COLO829 (cell line): ENCODE results near the gene ZBTB34.

Experiments
- DNase-seq: peaks from one replicate; pipeline ENCODE4 v3.0.0; 2012; ENCODE audit warnings: low spot score

Gene ZBTB34

DNA sequence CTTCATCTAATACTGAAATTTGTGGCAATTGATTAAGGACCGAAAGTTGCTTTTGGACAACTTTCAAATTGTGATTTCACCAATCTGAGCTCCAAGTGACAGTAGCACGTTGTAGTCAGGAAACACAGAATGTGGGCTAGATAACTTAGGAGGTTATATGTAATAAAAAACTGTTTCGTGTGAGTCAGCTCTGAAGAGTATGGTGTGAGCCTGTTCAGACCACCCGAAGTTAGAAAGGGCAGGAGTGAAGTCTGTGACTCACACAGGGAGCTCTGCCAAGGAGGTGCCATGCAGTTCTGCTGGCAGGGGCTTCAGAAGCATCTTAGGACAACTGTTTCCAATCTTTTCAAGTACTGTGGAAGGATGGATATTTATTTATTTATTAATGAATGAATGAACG is 16.4 kb upstream of the ZBTB34 start:
- DNase-seq, result peak; percentile 77

DNA sequence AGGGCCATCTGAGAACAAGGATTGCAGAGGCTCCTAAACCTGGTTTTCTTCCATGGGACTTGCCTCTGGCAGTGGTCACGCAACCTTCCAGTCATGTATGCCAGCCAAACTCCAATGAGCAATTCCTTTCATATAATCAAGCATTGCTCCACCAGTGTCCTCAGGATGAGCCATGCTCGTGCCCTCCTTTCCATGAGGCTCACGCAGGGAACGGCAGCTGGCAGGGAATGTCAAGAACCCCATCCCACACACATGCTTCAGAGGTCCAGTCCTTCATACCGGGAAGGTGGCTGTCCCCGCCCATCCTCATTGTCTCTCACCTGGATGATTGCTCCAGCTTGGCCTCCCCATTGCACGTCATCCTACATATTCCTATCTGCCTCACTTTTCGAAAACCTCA is 13.4 kb upstream of the ZBTB34 start:
- DNase-seq, result no peak

DNA sequence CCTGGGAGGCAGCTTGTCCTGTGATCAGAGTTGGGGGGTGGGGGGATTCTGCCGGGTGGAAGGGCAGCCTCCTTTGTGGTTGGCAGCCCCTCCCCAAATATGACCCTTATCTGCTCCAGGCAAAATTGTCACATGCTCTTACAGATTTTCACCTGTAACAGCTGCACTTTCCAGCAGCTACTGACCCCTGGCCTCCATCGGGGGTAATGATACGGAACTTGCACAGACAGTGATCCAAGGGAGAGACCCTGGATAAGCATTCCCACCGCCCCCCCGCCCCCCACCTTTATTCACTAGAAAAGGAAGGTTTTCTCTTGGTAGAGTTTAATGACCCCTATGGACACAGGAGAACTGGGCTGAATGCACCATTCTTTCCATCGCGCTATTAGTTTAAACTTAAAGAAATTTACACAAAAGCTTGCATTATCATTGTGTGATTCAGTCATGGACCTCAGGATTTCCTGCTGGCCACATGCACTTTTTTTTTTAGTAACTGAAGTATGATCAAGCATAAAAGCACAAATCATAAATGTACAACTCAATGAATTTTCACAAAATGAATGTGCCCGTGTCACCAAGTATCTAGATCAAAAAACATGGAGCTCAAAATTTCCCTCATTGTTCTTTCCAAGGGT is 10.7 kb upstream of the ZBTB34 start:
- DNase-seq, result peak; percentile 59

DNA sequence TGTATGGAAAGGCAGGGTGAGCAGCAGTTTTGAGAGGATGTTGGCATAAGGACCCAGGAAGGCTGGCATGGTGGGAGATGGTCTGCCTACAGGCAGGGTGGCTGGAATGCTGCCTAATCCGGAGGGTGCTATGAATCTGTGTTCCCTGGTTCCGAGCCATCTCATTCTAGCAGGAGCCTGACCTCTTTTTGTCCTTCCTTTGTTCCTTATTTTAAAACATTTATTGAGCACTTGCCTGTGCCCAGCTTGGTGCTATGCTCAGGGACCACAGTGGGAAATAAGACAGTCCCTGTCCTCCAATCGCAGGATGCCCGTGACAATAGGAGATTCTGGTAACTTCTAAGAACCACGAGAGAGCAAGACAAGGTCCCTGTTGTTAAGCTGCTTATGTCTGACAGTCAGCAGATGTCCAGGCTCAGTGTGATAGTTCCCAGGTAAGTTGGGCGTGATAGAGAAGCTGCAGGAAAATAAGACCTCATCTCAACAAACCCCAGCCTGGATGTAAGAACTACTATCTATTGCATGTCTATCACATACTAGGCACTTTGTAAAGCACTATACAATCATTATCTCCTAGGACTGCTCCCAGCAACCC is 9.1 kb upstream of the ZBTB34 start:
- no peak for DNase-seq

DNA sequence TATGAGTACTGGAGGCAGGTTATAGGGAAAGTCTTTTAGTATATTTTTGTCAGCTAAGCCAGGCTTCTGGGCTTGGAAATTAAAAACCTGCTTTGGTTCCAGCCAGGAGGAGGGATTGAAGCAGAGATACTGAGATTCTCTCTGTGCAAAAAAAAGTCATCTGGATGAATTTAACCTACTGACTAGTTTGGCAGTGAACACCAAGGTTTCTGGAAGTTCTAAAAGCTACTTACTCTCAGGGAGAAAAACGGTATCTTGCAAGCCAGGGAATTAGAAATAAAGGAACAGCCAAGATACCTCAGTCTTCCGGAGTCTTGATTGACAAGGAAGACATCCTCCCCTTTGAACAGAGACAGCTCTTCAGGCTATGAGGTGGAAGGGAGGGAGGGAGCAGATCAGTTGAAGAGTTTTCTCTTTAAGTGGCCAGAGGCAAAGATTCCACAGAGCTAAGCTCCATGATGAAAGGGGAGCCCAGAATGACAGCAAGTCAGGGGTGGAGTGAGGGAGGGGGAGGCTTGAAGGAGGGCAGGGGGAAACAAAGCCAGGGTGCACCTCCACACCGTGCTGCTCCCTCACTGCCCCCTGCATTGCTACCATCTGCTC is 8.3 kb upstream of the ZBTB34 start:
- DNase-seq, result peak; percentile 73

DNA sequence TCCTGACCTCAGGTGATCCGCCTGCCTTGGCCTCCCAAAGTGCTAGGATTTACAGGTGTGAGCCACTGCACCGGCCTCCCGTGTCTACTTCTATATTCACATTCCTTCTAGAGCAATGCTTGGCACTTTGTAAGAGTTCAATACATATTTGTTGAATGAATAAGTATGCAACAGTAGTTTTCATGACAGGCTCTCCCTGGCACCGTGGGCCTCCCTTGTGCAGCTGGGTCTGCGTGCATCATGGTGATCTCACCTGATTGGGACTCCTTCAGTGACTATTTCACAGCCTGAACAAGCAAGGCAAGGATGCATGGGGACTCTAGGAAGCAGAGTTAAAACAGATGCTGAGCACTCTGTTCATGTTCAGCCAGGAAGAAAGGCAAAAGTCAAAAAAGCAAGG is 6.8 kb upstream of the ZBTB34 start:
- no peak for DNase-seq

DNA sequence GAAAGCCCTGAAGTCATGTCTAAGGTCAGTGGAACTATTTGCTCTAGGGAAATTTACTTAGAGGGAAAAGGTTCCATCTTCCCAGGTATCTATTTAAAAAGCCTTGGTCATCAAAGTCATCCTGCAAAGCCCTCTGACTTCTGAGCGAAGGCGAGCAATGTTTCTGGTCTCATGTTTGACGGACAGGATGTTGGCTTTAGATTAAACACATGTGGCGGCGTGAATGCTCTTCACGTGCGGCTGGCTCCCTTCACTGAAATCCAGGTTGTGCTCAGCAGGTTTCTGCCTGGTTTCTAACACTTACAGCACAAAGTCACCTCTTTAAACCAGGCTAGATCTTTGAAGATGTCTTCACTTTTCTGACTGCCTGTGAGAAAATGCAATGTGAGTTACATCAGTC is 5.7 kb upstream of the ZBTB34 start:
- no peak for DNase-seq

DNA sequence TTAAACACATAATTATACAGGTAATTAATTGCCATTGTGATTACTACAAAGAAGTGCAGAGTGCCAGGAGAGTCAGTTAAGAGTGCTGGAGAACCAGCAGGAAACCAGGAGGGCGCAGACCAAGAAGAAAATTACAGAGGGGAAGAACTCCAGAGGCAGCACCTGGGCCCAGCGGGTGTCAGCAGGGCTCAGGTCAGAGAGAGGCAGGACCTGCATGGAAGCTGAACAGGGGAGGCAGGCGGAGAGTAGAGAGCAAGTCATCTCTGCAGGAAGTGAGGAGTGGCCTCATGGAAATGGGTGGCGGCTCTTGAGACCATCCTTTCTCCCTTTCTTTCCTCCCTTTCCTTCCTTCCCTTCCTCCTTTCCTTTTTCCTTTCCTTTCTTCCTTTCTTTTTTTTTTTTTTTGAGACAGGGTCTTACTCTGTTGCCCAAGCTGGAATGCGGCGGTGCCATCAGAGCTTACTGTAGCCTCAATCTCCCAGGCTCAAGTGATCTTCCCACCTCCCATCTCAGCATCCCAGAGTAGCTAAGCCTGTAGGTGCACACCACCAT is 4.0 kb upstream of the ZBTB34 start:
- DNase-seq, result no peak

DNA sequence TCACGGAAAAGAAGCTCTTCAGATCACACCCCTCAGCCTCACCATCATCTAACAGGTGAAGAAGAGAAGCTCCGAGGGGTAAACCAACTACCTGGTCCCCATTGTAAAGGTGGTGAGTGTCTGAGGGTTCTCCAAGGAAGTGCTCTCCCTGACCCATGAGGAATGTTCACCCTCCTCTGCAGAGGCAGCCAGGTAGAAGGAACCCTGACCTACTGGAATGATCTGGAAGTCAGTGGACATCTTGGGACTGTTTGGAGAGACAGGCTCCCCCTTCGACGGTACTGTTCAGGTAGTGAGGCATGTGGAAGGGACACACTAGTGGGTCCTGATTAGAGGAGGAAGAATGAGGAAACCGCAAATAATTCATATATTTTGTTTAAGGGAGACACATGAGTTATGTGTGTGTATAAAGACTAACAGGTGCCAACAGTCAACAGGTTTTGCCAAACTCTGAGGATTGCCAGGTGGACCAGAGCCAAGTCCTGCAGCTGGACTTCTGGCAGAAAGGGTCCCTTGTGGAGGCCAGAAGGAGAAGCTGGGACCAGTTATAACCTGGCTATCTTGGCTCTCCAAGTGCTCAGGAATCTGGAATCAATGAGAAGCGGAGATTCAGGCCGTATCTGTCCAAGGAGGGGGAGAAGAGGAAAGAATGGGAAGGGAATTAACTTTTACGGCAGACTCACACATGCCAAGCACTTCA is 3.0 kb upstream of the ZBTB34 start:
- DNase-seq, result no peak

DNA sequence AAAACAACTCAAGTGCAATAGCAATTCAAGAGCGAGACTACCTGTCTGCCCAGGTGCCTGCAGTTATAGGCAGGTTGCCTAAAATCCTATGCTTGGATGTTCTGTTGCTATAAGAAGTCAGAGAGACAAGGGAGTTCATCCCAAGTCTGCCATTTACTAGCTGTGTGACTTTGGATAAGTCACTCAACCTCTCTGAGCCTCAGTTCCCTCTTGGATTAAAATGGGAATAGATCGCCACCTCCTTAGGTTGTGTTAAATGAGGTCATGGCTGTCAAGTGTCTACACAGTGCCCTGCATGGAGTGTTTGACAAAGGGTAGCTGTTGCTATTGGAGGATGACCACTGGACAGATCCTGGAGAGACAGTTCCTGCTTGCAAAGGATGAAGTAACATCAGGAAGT is 1.3 kb upstream of the ZBTB34 start:
- no peak for DNase-seq

DNA sequence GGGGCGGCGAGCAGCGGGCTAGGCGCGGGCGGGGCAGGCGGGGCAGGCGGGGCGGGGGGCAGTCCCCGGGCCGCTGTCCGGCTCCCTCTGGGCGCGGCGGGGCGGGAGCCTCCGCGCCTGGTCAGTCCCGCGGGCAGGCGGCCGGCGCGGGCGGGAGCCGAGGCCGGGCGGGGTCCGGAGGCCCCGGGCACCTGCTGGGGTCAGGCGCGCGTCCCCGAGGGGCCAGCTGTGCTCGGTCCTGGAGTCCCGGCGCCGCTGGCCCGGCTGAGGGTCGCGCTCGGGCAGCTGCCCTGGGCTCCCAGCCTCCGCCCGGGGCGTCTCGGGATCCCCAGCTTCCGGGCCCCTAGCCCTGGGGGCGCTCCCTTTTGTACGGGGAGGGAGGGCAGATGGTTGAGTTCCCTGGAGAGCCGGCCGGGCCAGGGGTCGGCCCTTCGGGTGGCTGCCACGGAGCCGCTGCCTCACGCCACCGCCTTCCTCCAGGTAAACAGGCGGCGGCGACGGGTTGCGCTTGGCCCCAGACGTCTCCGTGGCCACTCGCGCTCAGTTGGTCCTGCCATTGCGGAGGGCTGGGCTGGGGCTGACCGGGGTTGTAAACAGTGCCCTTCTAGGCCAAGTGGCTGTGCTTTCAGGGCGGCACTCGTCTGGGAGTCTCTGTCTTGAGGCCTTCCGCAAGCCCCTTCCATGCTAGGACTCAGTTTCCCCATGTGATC is 473 bp downstream of the ZBTB34 start:
- DNase-seq, result no peak

DNA sequence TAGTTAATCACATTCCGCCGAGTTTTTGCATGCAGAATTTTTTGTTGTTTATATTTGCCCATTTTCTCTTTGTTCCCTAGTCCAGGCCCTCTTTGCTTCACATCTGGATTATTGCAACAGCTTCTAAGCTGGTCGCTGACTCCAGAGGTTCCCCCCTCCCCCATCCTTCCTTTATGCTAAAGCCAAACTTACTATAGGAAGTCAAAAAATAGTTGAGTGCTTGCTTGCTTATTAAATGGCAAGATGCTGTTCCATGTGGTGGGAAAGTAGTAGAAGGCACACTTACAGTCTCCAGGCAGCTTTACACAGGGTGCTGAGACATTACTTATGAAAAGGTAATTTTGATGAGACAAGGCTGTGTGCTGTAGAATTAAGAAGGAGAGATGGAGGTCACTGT is 1.3 kb downstream of the ZBTB34 start:
- DNase-seq, result no peak

DNA sequence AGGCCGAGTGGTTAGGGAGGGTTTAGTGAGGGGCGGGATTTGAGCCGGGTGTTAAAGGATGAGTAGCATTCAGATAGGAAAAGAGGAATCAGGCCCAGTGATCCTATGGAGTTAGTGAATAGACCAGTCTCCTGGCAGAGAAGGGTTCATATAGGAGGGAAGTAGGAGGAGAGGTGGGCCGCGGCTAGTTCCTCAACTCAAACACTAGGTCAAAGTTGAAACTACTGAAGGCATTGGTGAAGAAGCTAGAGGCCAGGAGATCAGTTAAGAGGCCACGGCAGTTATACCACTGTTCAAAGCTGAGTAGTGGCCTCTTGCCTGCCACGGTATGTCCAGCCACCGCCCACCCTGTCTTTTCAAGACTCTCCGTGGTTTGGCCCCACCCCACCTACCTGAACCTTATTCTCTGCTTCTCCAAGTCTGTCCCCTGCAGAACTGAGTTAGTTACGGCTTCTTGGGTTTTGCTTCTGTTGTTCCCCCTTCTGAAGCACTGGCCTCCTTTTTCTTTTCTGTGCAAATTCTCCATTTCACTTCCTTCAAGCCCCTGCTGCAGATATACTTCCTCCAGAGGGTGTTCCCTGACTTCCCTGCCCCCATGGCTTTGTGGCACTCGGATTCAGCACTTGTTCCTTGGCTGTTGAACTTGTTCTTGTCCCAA is 1.8 kb downstream of the ZBTB34 start:
- DNase-seq, result no peak

DNA sequence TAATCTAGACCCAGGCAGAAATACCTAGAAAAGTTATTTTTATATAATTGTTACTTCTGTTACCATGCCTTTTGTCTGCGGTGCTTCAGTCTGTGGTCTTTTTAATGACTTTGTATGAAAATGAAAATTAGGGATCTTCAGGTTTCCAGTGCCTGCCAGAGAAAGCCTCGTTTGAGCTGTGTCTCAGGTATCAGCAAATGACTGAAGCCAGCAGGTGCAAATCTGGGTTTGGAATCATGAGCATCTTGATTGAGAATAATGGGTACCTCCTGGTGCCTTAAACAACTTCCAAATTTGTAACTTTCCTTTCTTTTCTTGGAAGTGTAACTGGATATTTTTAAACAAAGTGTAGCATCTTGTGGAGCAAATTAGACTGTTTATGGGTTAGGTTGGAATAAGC is 4.3 kb downstream of the ZBTB34 start:
- no peak for DNase-seq

DNA sequence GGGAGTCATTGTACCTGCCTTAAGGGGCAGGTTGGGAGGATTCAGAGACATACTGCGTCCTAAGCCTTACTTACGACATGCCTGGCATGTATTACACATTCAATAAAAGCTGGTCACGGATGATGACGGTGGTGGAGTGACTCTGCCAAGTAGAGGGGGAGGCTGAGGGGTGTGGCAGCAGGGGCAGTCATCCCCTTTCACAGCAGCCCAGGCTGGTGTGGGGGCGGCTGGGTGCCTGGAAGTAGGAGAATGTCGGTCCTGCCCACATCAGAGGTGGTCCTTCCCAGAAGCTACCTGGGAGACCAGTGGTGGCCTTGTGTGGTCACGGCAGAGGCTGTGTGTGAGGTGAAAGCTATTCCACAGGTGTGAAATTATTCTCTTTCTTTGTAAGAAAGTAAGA is 8.9 kb downstream of the ZBTB34 start:
- no peak for DNase-seq

DNA sequence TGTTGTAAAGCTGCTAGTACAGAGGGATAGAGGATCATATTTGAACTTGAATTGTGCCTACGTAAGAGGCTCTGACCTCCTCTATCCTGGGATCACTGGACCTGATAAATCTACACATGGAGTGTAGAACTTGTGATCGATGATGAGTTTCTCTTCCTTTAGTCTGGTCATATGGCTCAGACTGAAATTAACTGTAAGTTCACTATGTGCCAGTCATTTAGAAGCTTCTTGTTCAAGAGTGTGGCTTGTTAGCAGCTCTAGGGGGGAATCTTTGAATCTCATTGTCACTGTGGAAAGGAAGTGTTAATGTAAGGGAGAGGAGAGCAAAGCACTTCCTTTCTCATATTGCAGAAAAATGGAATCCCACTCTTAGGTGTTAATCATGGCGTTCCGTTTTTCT is 12.1 kb downstream of the ZBTB34 start:
- no peak for DNase-seq

DNA sequence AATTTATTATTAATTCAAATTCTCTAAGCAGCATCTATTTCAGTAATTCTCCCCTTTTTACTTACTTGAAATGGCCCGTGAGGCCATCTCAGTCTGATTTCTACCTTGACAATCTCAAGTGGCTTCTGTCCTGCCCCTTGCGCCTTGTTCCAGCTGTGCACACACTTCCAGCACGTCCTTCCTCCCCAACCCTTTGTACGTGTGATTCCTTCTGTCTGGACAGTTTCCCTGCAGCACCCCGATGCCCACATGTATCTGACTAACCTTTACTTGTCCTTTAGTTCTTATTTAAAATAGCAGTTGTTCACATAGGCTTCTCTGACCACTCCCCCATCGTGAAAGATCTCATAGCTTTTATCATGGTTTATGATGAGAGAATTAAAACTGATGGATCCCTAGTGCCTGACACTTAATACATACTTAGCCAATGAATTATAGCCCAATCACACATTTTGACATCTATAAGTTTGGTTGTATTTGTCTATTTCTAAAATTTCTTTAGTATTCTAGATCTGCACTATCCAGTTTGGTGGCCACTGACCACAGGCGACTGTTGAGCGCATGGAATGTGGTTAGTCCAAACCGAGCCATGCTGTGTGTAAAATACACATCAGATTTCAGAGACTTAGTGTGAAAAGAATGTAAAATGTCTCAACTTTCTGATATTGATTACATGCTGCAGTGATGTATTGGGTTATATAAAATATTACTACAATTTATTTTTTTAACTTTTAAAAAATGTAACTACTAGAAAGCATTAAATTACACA is 14.3 kb downstream of the ZBTB34 start:
- DNase-seq, result no peak

DNA sequence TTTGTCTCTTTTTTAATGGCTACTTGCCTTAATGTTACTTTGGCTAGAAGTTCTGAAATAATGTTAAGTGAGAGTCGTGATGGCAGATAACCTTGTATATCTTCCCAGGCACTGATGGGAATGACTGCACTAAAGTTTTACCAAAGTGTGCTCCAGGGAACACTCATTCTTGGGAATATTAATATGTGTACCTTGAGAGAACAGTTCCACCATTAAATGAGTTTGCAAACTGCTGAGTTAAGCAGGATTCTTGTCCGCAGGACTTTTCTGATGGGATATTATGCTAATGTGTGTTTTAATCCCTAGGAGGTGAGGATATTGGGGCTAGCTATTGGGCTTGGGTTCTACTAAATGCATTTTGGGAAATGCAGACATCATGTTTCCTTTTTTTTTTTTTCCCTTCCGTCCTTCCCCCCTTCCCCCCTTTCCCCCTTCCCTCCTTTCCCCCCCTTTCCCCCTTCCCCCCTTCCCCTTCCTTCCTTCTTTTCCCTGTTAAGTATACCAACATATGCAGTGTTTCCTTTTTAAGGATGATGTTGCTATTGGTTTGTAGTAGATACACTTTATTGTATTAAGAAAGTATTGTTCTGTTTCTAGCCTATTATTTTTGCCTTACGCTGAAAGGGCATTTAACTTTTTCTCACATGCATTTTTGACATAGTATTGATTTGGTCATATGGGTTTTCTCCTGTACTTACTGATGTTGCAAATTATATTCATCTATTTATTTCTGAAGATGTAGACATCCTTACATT is 15.5 kb downstream of the ZBTB34 start:
- no peak for DNase-seq

DNA sequence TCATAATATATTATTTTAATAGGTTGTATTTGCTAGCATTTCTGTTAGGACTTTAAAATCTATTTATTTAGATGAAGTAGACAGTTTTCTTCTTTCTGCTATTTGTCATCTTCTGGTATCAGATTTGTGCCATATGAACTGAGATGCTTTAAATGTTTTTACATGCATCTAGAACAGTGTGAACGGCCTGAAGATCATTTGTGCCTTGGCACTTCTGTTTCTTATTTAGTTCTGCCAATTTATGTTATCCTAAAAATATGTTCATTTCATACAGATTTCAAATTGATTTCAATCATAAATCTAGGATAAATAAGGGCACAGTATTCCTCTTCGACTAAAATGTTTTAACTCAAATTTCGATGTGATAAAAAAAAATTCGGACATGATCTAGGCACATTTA is 16.1 kb downstream of the ZBTB34 start:
- no peak for DNase-seq

DNA sequence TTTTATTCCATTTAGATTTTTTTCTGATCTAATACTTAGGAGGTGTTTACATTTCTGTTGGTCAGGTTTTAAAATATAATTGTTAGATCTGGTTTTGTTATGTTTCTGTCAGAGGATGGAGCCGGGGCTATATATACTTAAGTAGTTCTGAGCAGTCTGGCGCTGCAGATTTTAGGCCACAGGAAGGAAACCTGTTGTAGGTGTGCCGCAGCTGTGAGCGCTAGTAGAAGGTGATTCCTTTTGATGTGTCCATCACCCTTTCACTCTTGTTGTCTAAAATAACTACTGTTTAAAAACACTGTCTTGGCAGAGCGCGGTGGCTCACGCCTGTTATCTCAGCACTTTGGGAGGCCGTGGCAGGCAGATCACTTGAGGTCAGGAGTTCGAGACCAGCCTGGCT is 17.0 kb downstream of the ZBTB34 start:
- DNase-seq, result no peak
